ENCODE data around the gene SNRK.

GRCh38 chr3:43266995-43267394 lies 19.3 kb upstream of the SNRK start:
- TF ChIP-seq POLR2A (IDR thresholded peaks at IDR 0.05) (no peak), POLR2AphosphoS5 (IDR thresholded peaks at IDR 0.05) (no peak), CTCF (IDR thresholded peaks at IDR 0.05) (no peak), EP300 (IDR thresholded peaks at IDR 0.05) (no peak)

Data from gastroesophageal sphincter (tissue), 3 donors.